ENCODE data around the gene ZP4. TPM values are rescaled to one million over a fixed set of nuclear protein-coding genes. Genes with fewer than 3 reads are reported as not detected.

Gene ZP4
- total and polyA plus RNA-seq, 2 of the 13 experiments (the other 11 are each of a cell fraction or from before 2014, with no cell fraction given): not detected

- TF ChIP-seq ZBTB33 (CRISPR knock-in tag; IDR thresholded peaks at IDR 0.05) (no peak), RBFOX2 (IDR thresholded peaks at IDR 0.05; ENCODE audit: low read depth, low read length) (no peak), HNRNPUL1 (IDR thresholded peaks at IDR 0.05; ENCODE audit: low read depth, low read length) (no peak), HNF4G (IDR thresholded peaks at IDR 0.05; ENCODE audit: borderline replicate concordance, low read depth, low read length) (no peak), HNF4G (CRISPR knock-in tag; IDR thresholded peaks at IDR 0.05; ENCODE audit: borderline replicate concordance, low read depth) (no peak), KDM5A (IDR thresholded peaks at IDR 0.05; ENCODE audit: borderline replicate concordance, low read length) (no peak), ADNP (CRISPR knock-in tag; IDR thresholded peaks at IDR 0.05) (no peak), RFX5 (IDR thresholded peaks at IDR 0.05; ENCODE audit: low read depth, low read length) (no peak), KAT2B (IDR thresholded peaks at IDR 0.05; ENCODE audit: borderline replicate concordance, low read depth, low read length) (no peak), U2AF1 (optimal IDR thresholded peaks at IDR 0.05; ENCODE audit: low read depth, low read length) (no peak), ZNF563 (CRISPR knock-in tag; IDR thresholded peaks at IDR 0.05) (no peak; the same call in 1 of the 2 replicates), ZNF691 (CRISPR knock-in tag; IDR thresholded peaks at IDR 0.05; ENCODE audit: borderline replicate concordance, low read depth) (peak; percentile 62; the same call in 1 of the 2 replicates), KAT8 (CRISPR knock-in tag; IDR thresholded peaks at IDR 0.05) (peak; percentile 55), RAD51 (IDR thresholded peaks at IDR 0.05; ENCODE audit: borderline replicate concordance) (no peak), CREBL2 (CRISPR knock-in tag; IDR thresholded peaks at IDR 0.05; ENCODE audit: borderline replicate concordance) (no peak), DDIT3 (CRISPR knock-in tag; IDR thresholded peaks at IDR 0.05) (no peak), NR2C2 (CRISPR knock-in tag; IDR thresholded peaks at IDR 0.05; ENCODE audit: borderline replicate concordance) (peak; percentile 89), NR2F1 (CRISPR knock-in tag; IDR thresholded peaks at IDR 0.05) (peak; percentile 99 to 100), ZNF121 (CRISPR knock-in tag; IDR thresholded peaks at IDR 0.05) (0 out of 2 replicates have a peak, but pooled peaks have one; percentile 49), CBX5 (CRISPR knock-in tag; IDR thresholded peaks at IDR 0.05; ENCODE audit: borderline replicate concordance) (peak; percentile 91; the same call in 1 of the 2 replicates), FOXC1 (CRISPR knock-in tag; IDR thresholded peaks at IDR 0.05; ENCODE audit: borderline replicate concordance) (peak; percentile 83; the same call in 1 of the 2 replicates), STAG1 (CRISPR knock-in tag; IDR thresholded peaks at IDR 0.05) (peak; percentile 89)
These were observed 26.1 kb downstream of the ZP4 start (continued) for GRCh38 chr1:237864338-237865244.

All from HepG2 (cell line).